A549 (cell line): ENCODE measurements around the gene BRI3. TPM values are rescaled to one million over a fixed set of nuclear protein-coding genes. Genes with fewer than 3 reads are reported as not detected.
A peak's percentile ranks its signal among the peaks of the same experiment; 100 is the strongest.

Source experiments
- ATAC-seq, 2 experiments: fragments of 200-7000 bp in 1 of 2; fragments of >200 bp in 1 of 2; cut with Nextera tagmentation in 1 of 2; cut with Tn5 transposase in 1 of 2; 3 replicates each; pipeline versions ENCODE4 v1.8.0 to v1.9.1; 2018 to 2020; ENCODE audit warnings: mild to moderate bottlenecking in 1 of 2, moderate library complexity in 1 of 2
- CTCF ChIA-PET: fragments of 300-600 bp; sonication (Branson Sonifier 250); formaldehyde crosslinking; extraction: SDS; loops from one replicate; lab custom pipeline; 2021; ENCODE audit warnings: antibody characterized with exemption, inconsistent platforms; lab: Yijun Ruan, JAX
- POLR2A ChIA-PET: fragments of 350-600 bp; formaldehyde crosslinking; extraction: SDS; loops from one replicate; lab custom pipeline; 2021; ENCODE audit warnings: antibody characterized with exemption, inconsistent platforms; lab: Yijun Ruan, JAX
- DNase-seq, 2 experiments: peaks; one replicate each; pipeline versions ENCODE4 v3.0.0 to v3.0.0-alpha.2; 2011 to 2016; ENCODE audit warnings: low read depth in 1 of 2, low spot score in 1 of 2
- FAIRE-seq: peaks from 2 replicates; lab custom pipeline; 2011; peaks lifted over from hg19 to GRCh38; lab: Jason Lieb, UNC
- H3K27ac ChIP-seq, 2 experiments: fragments of >200 bp; sonication (Bioruptor Twin); formaldehyde crosslinking; 3 replicates each; pipeline ENCODE4 v1.5.1; 2016 to 2017
- H3K4me1 ChIP-seq: fragments of >200 bp; sonication (Bioruptor Twin); formaldehyde crosslinking; 3 replicates; pipeline ENCODE4 v1.6.1; 2016
- H3K4me2 ChIP-seq: fragments of >200 bp; sonication (Bioruptor Twin); formaldehyde crosslinking; 3 replicates; pipeline ENCODE4 v1.6.1; 2016
- H3K4me3 ChIP-seq: fragments of >200 bp; sonication (Bioruptor Twin); formaldehyde crosslinking; 3 replicates; pipeline ENCODE4 v1.5.1; 2016
- H3K9me3 ChIP-seq: fragments of >200 bp; sonication (Bioruptor Twin); formaldehyde crosslinking; 3 replicates; pipeline ENCODE4 v1.6.1; 2016
- CBX2 ChIP-seq: fragments of 200-600 bp; sonication (generic); IDR thresholded peaks from 2 replicates; pipeline ENCODE4 v1.6.1; 2016; ENCODE audit warnings: low read depth, mild to moderate bottlenecking, borderline replicate concordance
- CTCF ChIP-seq: fragments of >200 bp; sonication (Bioruptor Twin); formaldehyde crosslinking; IDR thresholded peaks from 3 replicates; pipeline ENCODE4 v1.5.1; 2016
- ESRRA ChIP-seq: fragments of 150-350 bp; IDR thresholded peaks from 2 replicates; pipeline ENCODE4 v1.6.1; 2014; ENCODE audit warnings: mild to moderate bottlenecking, low read length, borderline replicate concordance
- FOSB ChIP-seq: fragments of 250-450 bp; sonication (Bioruptor Pico); IDR thresholded peaks from 2 replicates; pipeline ENCODE4 v1.5.0; 2020; ENCODE audit warnings: mild to moderate bottlenecking, moderate library complexity
- GATA3 ChIP-seq: IDR thresholded peaks from 2 replicates; pipeline ENCODE4 v1.6.1; 2012; ENCODE audit warnings: borderline replicate concordance
- HES2 ChIP-seq: fragments of >200 bp; sonication (Bioruptor Twin); formaldehyde crosslinking; IDR thresholded peaks from 2 replicates; pipeline ENCODE4 v1.6.1; 2016
- HMGXB4 ChIP-seq: fragments of 250-450 bp; sonication (Bioruptor Pico); IDR thresholded peaks from 2 replicates; pipeline ENCODE4 v1.5.0; 2021; ENCODE audit warnings: mild to moderate bottlenecking, moderate library complexity, borderline replicate concordance
- HOXB5 ChIP-seq: fragments of 250-450 bp; sonication (Bioruptor Pico); IDR thresholded peaks from 2 replicates; pipeline ENCODE4 v1.5.0; 2020; ENCODE audit warnings: mild to moderate bottlenecking, moderate library complexity
- JUN ChIP-seq, 2 experiments: fragments of >200 bp; sonication (Bioruptor Twin); formaldehyde crosslinking; IDR thresholded peaks; 2 replicates in 1 of 2; 3 replicates in 1 of 2; pipeline ENCODE4 v1.6.1; 2016 to 2017
- KDM5A ChIP-seq: fragments of 200-600 bp; sonication (generic); IDR thresholded peaks from 2 replicates; pipeline ENCODE4 v1.6.1; 2016; ENCODE audit warnings: antibody characterized with exemption, mild to moderate bottlenecking
- MAFK ChIP-seq: fragments of 450-650 bp; IDR thresholded peaks from 2 replicates; pipeline ENCODE4 v1.6.1; 2014; ENCODE audit not compliant: partially characterized antibody
- MAZ ChIP-seq: fragments of 150-350 bp; IDR thresholded peaks from 2 replicates; pipeline ENCODE4 v1.6.1; 2014; ENCODE audit warnings: antibody characterized with exemption, low read depth, low read length, borderline replicate concordance
- MYC ChIP-seq: IDR thresholded peaks from 2 replicates; pipeline ENCODE4 v1.6.1; 2012; ENCODE audit warnings: mild to moderate bottlenecking, inconsistent platforms, low read length, improper control_type of control experiment, borderline replicate concordance
- NFE2L2 ChIP-seq: fragments of 150-350 bp; conservative IDR thresholded peaks from 2 replicates; pipeline ENCODE4 v1.6.1; 2014; ENCODE audit warnings: low read length
- RARB ChIP-seq: fragments of 250-450 bp; sonication (Bioruptor Pico); IDR thresholded peaks from 2 replicates; pipeline ENCODE4 v1.8.0; 2021; ENCODE audit warnings: mild to moderate bottlenecking, moderate library complexity
- REST ChIP-seq: fragments of 200-600 bp; sonication (generic); IDR thresholded peaks from 2 replicates; pipeline ENCODE4 v1.6.1; 2016; ENCODE audit warnings: antibody characterized with exemption, mild to moderate bottlenecking, moderate library complexity
- RNF2 ChIP-seq: fragments of 200-600 bp; sonication (generic); IDR thresholded peaks from 2 replicates; pipeline ENCODE4 v1.6.1; 2016; ENCODE audit warnings: low read depth, mild to moderate bottlenecking, antibody characterized with exemption, moderate library complexity, borderline replicate concordance
- TFCP2L1 ChIP-seq: fragments of 250-450 bp; sonication (Bioruptor Pico); IDR thresholded peaks from 2 replicates; pipeline ENCODE4 v1.5.0; 2021; ENCODE audit warnings: mild to moderate bottlenecking
- TP53 ChIP-seq: fragments of 250-450 bp; sonication (Bioruptor Pico); IDR thresholded peaks from 2 replicates; pipeline ENCODE4 v1.5.0; 2021; ENCODE audit warnings: mild to moderate bottlenecking, moderate library complexity
- USF2 ChIP-seq: fragments of 450-650 bp; IDR thresholded peaks from 2 replicates; pipeline ENCODE4 v1.6.1; 2014; ENCODE audit warnings: antibody characterized with exemption
- ZFP36 ChIP-seq: fragments of 450-650 bp; IDR thresholded peaks from 2 replicates; pipeline ENCODE4 v1.6.1; 2014; ENCODE audit warnings: borderline replicate concordance; ENCODE audit not compliant: partially characterized antibody
- ZSCAN20 ChIP-seq: fragments of 250-450 bp; sonication (Bioruptor Pico); IDR thresholded peaks from 2 replicates; pipeline ENCODE4 v1.8.0; 2022; ENCODE audit warnings: mild to moderate bottlenecking, moderate library complexity
- WGBS: methylation state at CpG from one replicate; pipeline ENCODE4 v1.1.6; 2017; ENCODE audit errors: missing lambda C conversion rate; 5-methylcytosine and 5-hydroxymethylcytosine counted together
- polyA plus RNA-seq, 4 experiments: library from polyadenylated mRNA; depleted of rRNA in 3 of 4; stranded (reverse); fragments of >200 nt; fragmentation: RNase III in 1 of 4; extraction: RNeasy Plus Mini Kit Qiagen cat#74134 plus additional on column Dnase treatment in 1 of 4; gene quantifications; 2 replicates in 3 of 4; 3 replicates in 1 of 4; pipeline ENCODE4 v1.2.3, GENCODE V29; 2011 to 2017

BRI3 gene
- polyA plus RNA-seq, 2 of the 4 experiments (the other 2 are of a cell fraction), result 61.0 to 73.0 TPM

- 80% methylated on average over 16 of the region's 16 CpGs for WGBS
- CTCF ChIA-PET, result interaction anchor here (0.9 to 3.8 kb wide), 3 partner anchors 12 to 220 kb away, joined by 3 to 10 read pairs (median 5); no protein-coding TSS in a partner anchor
- no peak overlapping the region for H3K4me2 ChIP-seq
- FAIRE-seq (no peak), ATAC-seq (peak; percentile 28 to 63; a peak in 4 of 6 replicates), DNase-seq (no peak)
- no peak for TF ChIP-seq TP53 (CRISPR knock-in tag)
- no peak for TF ChIP-seq NFE2L2
- no peak for TF ChIP-seq RARB (CRISPR knock-in tag)
- no peak for TF ChIP-seq ZFP36
- TF ChIP-seq CTCF, result no peak; the same call in 1 of the 3 replicates
- no peak for TF ChIP-seq MAFK
- no peak for TF ChIP-seq JUN (IDR thresholded peaks at IDR 0.05)
- no peak for TF ChIP-seq FOSB (CRISPR knock-in tag)
- no peak for TF ChIP-seq MYC
- no peak for TF ChIP-seq HOXB5 (CRISPR knock-in tag)
- TF ChIP-seq USF2, result no peak
- no peak for TF ChIP-seq ESRRA
- no peak for TF ChIP-seq MAZ
- TF ChIP-seq CBX2, result no peak
- TF ChIP-seq KDM5A, result no peak
- no peak for TF ChIP-seq HMGXB4 (CRISPR knock-in tag)
- no peak overlapping the region for H3K4me3 ChIP-seq
- no peak overlapping the region for H3K27ac ChIP-seq
- no peaks in the 10 kb centered on the region for H3K4me1 ChIP-seq
- H3K9me3 ChIP-seq, result no peaks in the 10 kb centered on the region
- POLR2A ChIA-PET, result no interaction called here
These were observed 39.7 kb upstream of the BRI3 start for GRCh38 chr7:98241674-98242241.

- DNase-seq (no peak), FAIRE-seq (no peak), ATAC-seq (no peak)
- no peaks in the 10 kb centered on the region for H3K9me3 ChIP-seq
- CTCF ChIA-PET, result interaction anchor here (0.9 to 3.8 kb wide), 3 partner anchors 11 to 221 kb away, joined by 3 to 10 read pairs (median 5); no protein-coding TSS in a partner anchor
- no peak overlapping the region for H3K27ac ChIP-seq
- 100% methylated on average over 1 of the region's 1 CpG for WGBS
- no peak overlapping the region for H3K4me2 ChIP-seq
- no peak overlapping the region for H3K4me3 ChIP-seq
- no peaks in the 10 kb centered on the region for H3K4me1 ChIP-seq
- POLR2A ChIA-PET, result no interaction called here
- TF ChIP-seq RNF2 (no peak), MAFK (no peak), TFCP2L1 (CRISPR knock-in tag) (no peak)
These were observed 39.1 kb upstream of the BRI3 start for GRCh38 chr7:98242342-98242741.

GRCh38 chr7:98242934-98243333, 38.6 kb upstream of the BRI3 start:
- POLR2A ChIA-PET, result no interaction called here
- ATAC-seq (no peak), FAIRE-seq (no peak), DNase-seq (no peak)
- no peaks in the 10 kb centered on the region for H3K9me3 ChIP-seq
- no peak overlapping the region for H3K27ac ChIP-seq
- 83% methylated on average over 2 of the region's 4 CpGs for WGBS
- H3K4me1 ChIP-seq, result no peaks in the 10 kb centered on the region
- CTCF ChIA-PET, result interaction anchor here (1.0 kb wide), 2 partner anchors 14 to 159 kb away, joined by 3 to 4 read pairs; no protein-coding TSS in a partner anchor
- no peak overlapping the region for H3K4me2 ChIP-seq
- no peak overlapping the region for H3K4me3 ChIP-seq
- TF ChIP-seq HMGXB4 (CRISPR knock-in tag) (no peak), GATA3 (no peak), TFCP2L1 (CRISPR knock-in tag) (no peak), HES2 (no peak), ZSCAN20 (CRISPR knock-in tag) (no peak), MAZ (no peak), RARB (CRISPR knock-in tag) (no peak), RNF2 (no peak), REST (no peak)
